Measurements from ENCODE around the gene TMSB4X. TPM values are rescaled to one million over a fixed set of nuclear protein-coding genes. Genes with fewer than 3 reads are reported as not detected.

Gene TMSB4X
- total and polyA plus RNA-seq, 2 of the 8 experiments (the other 6 are each of a cell fraction or from before 2014, with no cell fraction given), result 2,063 to 2,112 TPM

- H4K20me1 ChIP-seq (replicated peaks in 1 of 2; ENCODE audit: control insufficient read depth in 1 of 2, insufficient read depth in 2 of 2, low read length in 2 of 2), result no peaks in the 10 kb centered on the region
- H3K79me2 ChIP-seq (ENCODE audit: control insufficient read depth in 1 of 2, insufficient read depth in 2 of 2, low read length in 2 of 2), result no peaks in the 10 kb centered on the region
- no peak overlapping the region for H2BK15ac ChIP-seq (ENCODE audit: low read length)
- FAIRE-seq (no peak), DNase-seq (ENCODE audit: low read depth in 1 of 2, low spot score in 2 of 2) (no peak)
- H4K5ac ChIP-seq (ENCODE audit: insufficient read length, low read depth, low read length), result no peak overlapping the region
- H3K18ac ChIP-seq (ENCODE audit: extremely low read depth, low read length), result no peak overlapping the region
- H3K14ac ChIP-seq (ENCODE audit: insufficient read length), result no peak overlapping the region
- H3K23me2 ChIP-seq (ENCODE audit: low read depth, low read length), result no peaks in the 10 kb centered on the region
- H3K4ac ChIP-seq (replicated peaks; ENCODE audit: insufficient read length, low read depth, low read length), result no peak overlapping the region
- no peaks in the 10 kb centered on the region for H3K4me1 ChIP-seq (replicated peaks in 1 of 4; ENCODE audit: control insufficient read depth in 3 of 4, insufficient read depth in 4 of 4, low read length in 3 of 4)
- TF ChIP-seq YY1 (IDR thresholded peaks at IDR 0.05; ENCODE audit: low read depth, low read length), result no peak
- TF ChIP-seq SP2 (IDR thresholded peaks at IDR 0.05; ENCODE audit: low read length), result no peak
- no peak for TF ChIP-seq TCF12 (IDR thresholded peaks at IDR 0.05; ENCODE audit: low read depth, low read length)
- no peak for TF ChIP-seq NANOG (IDR thresholded peaks at IDR 0.05; ENCODE audit: insufficient read depth, low read depth, low read length, poor library complexity, severe bottlenecking)
- TF ChIP-seq CHD1 (IDR thresholded peaks at IDR 0.05; ENCODE audit: low read depth, low read length), result no peak
- TF ChIP-seq TEAD4 (IDR thresholded peaks at IDR 0.05; ENCODE audit: low read depth, low read length), result no peak
- no peak for TF ChIP-seq SIX5 (IDR thresholded peaks at IDR 0.05; ENCODE audit: low read depth, low read length)
- TF ChIP-seq POLR2AphosphoS5 (IDR thresholded peaks at IDR 0.05; ENCODE audit: low read depth, low read length), result no peak
- no peak for TF ChIP-seq TAF7 (optimal IDR thresholded peaks at IDR 0.05; ENCODE audit: borderline replicate concordance, low read depth, low read length)
- TF ChIP-seq CREB1 (IDR thresholded peaks at IDR 0.05), result no peak
- no peak for TF ChIP-seq USF2 (IDR thresholded peaks at IDR 0.05; ENCODE audit: low read length)
- H4K91ac ChIP-seq (replicated peaks; ENCODE audit: insufficient read length, low read length), result no peak overlapping the region
- ChIA-PET CTCF (ENCODE audit: partially characterized antibody) (no interaction called here), POLR2A (ENCODE audit: partially characterized antibody) (no interaction called here)
- no peaks in the 10 kb centered on the region for H3K27me3 ChIP-seq (replicated peaks in 1 of 4; ENCODE audit: control insufficient read depth in 3 of 4, extremely low read depth in 1 of 4, insufficient read depth in 3 of 4, low read length in 3 of 4)
- no peak overlapping the region for H3K4me2 ChIP-seq (ENCODE audit: insufficient read depth in 1 of 2, low read depth in 2 of 2, low read length in 2 of 2)
- no peak overlapping the region for H3K27ac ChIP-seq (ENCODE audit: low read depth, low read length)
- H3K9me3 ChIP-seq (ENCODE audit: insufficient read depth in 2 of 2, low read depth in 1 of 2, low read length in 1 of 2), result no peaks in the 10 kb centered on the region
- no peak overlapping the region for H2AFZ ChIP-seq (ENCODE audit: low read length)
- no peak overlapping the region for H3K9ac ChIP-seq (replicated peaks in 1 of 4; ENCODE audit: extremely low read depth in 1 of 4, low read depth in 3 of 4, low read length in 3 of 4)
- H2BK20ac ChIP-seq (ENCODE audit: low read length), result no peak overlapping the region
- no peaks in the 10 kb centered on the region for H3K36me3 ChIP-seq (ENCODE audit: control insufficient read depth in 2 of 4, insufficient read depth in 4 of 4, low read length in 3 of 4)
- H3K23ac ChIP-seq (ENCODE audit: insufficient read length), result no peak overlapping the region
- no peak overlapping the region for H2BK5ac ChIP-seq (ENCODE audit: low read depth, low read length)
- H3K79me1 ChIP-seq (ENCODE audit: low read depth, low read length), result no peaks in the 10 kb centered on the region
- H3K4me3 ChIP-seq (ENCODE audit: extremely low read depth in 1 of 4, insufficient read depth in 2 of 4, low read depth in 3 of 4, low read length in 4 of 4), result no peak overlapping the region
- no peak overlapping the region for H3K56ac ChIP-seq (replicated peaks; ENCODE audit: insufficient read length, low read depth, low read length)
- H4K8ac ChIP-seq (ENCODE audit: extremely low read depth, insufficient read depth, low read length), result no peak overlapping the region
- 100% methylated on average over 2 of the region's 3 CpGs; no CpG with 5 or more reads in 1 of the 2 experiments for WGBS, 2 experiments (ENCODE audit: extremely low coverage in 1 of 2, insufficient coverage in 1 of 2, insufficient read length in 1 of 2, insufficient replicate concordance in 2 of 2, low coverage in 1 of 2, low lambda C conversion rate in 2 of 2, missing lambda C conversion rate in 1 of 2)
- no peak overlapping the region for H2AK5ac ChIP-seq (ENCODE audit: low read depth, low read length)
- no peak overlapping the region for H2BK120ac ChIP-seq (replicated peaks; ENCODE audit: low read depth, low read length)
- H2BK12ac ChIP-seq (ENCODE audit: low read depth, low read length), result no peak overlapping the region
Measured at GRCh38 chrX:12991575-12991974, 16.7 kb downstream of the TMSB4X start.

Data from H1 (cell line).